K562 (cell line): Measurements from ENCODE around the gene SF3A2. TPM values are rescaled to one million over a fixed set of nuclear protein-coding genes. Genes with fewer than 3 reads are reported as not detected.
A peak's percentile ranks its signal among the peaks of the same experiment; 100 is the strongest.

Source experiments
- ATAC-seq: fragments of 200-7000 bp; cut with Tn5 transposase; 3 replicates; pipeline ENCODE4 v1.9.1; 2020; ENCODE audit warnings: moderate library complexity
- BruUV-seq: library from RNA; stranded (reverse); fragments of 400-500 nt; replicated peaks from 2 replicates; lab custom pipeline; 2021; lab: Mats Ljungman, UMichigan
- CTCF ChIA-PET: fragments of 300-600 bp; formaldehyde crosslinking; extraction: SDS; loops from one replicate; lab custom pipeline; 2021; ENCODE audit warnings: low intra/inter-chr PET ratio; lab: Yijun Ruan, JAX
- POLR2A ChIA-PET: fragments of 300-600, 350-650 bp; sonication (Branson Sonifier 250); formaldehyde crosslinking; extraction: SDS; loops from one replicate; lab custom pipeline; 2021; ENCODE audit warnings: antibody characterized with exemption, inconsistent platforms; lab: Yijun Ruan, JAX
- DNase-seq, 4 experiments: peaks; one replicate each; pipeline versions ENCODE4 v3.0.0 to v3.0.0-alpha.2; 2011 to 2018; ENCODE audit warnings: low spot score in 3 of 4, mixed read lengths in 3 of 4; ENCODE audit errors: extremely low read depth in 1 of 4
- FAIRE-seq: peaks from 2 replicates; lab custom pipeline; 2011; peaks lifted over from hg19 to GRCh38; lab: Jason Lieb, UNC
- H2AFZ ChIP-seq: 2 replicates; pipeline ENCODE4 v1.6.0; 2011; ENCODE audit warnings: low read depth, low read length, control low read depth, inconsistent platforms
- H3K27ac ChIP-seq: fragments of 200-600 bp; 3 replicates; pipeline ENCODE4 v1.8.0; 2011; ENCODE audit warnings: low read depth, mild to moderate bottlenecking, control low read depth, inconsistent platforms, low read length, moderate library complexity, mixed read lengths; ENCODE audit errors: extremely low read depth
- H3K27me3 ChIP-seq, 2 experiments: fragments of 300-600 bp in 1 of 2; 2 replicates in 1 of 2; 3 replicates in 1 of 2; pipeline versions ENCODE4 v1.6.0 to v1.8.0; 2011; ENCODE audit warnings: inconsistent platforms in 2 of 2, low read length in 2 of 2, mild to moderate bottlenecking in 1 of 2, mixed read lengths in 1 of 2, moderate library complexity in 1 of 2; ENCODE audit not compliant: control insufficient read depth in 2 of 2, insufficient read depth in 2 of 2
- H3K36me3 ChIP-seq: fragments of 300-600 bp; 3 replicates; pipeline ENCODE4 v1.8.0; 2011; ENCODE audit warnings: mild to moderate bottlenecking, low read length, inconsistent platforms; ENCODE audit not compliant: control insufficient read depth, insufficient read depth
- H3K4me1 ChIP-seq, 2 experiments: fragments of 200-600 bp in 1 of 2; replicated peaks in 1 of 2; 2 replicates in 1 of 2; 3 replicates in 1 of 2; pipeline versions ENCODE4 v1.5.1 to v1.8.0; 2011; ENCODE audit warnings: inconsistent platforms in 2 of 2, low read length in 2 of 2, mild to moderate bottlenecking in 1 of 2, mixed read lengths in 1 of 2, moderate library complexity in 1 of 2; ENCODE audit not compliant: control insufficient read depth in 2 of 2, insufficient read depth in 2 of 2
- H3K4me2 ChIP-seq: 2 replicates; pipeline ENCODE4 v1.6.1; 2011; ENCODE audit warnings: low read length, control low read depth, inconsistent platforms, mixed read lengths; ENCODE audit not compliant: insufficient read depth
- H3K4me3 ChIP-seq: fragments of 200-600 bp; sonication (generic), shearing (Covaris generic); 2 replicates; pipeline ENCODE4 v1.5.1; 2016; ENCODE audit warnings: control low read depth, inconsistent platforms
- H3K79me2 ChIP-seq: fragments of 200-600 bp; 3 replicates; pipeline ENCODE4 v1.8.0; 2011; ENCODE audit warnings: low read length, inconsistent platforms; ENCODE audit not compliant: control insufficient read depth, insufficient read depth
- H3K9ac ChIP-seq, 2 experiments: 2 replicates each; pipeline versions ENCODE4 v1.6.0 to v1.6.1; 2011; ENCODE audit warnings: low read depth in 2 of 2, low read length in 2 of 2, control low read depth in 1 of 2, inconsistent platforms in 1 of 2, mild to moderate bottlenecking in 1 of 2, mixed read lengths in 1 of 2; ENCODE audit not compliant: insufficient read depth in 1 of 2
- H3K9me1 ChIP-seq: one replicate; pipeline ENCODE4 v1.6.0; 2011; ENCODE audit warnings: inconsistent platforms, mild to moderate bottlenecking, low read length, moderate library complexity; ENCODE audit not compliant: control insufficient read depth, insufficient read depth
- H3K9me3 ChIP-seq: replicated peaks from 2 replicates; pipeline ENCODE4 v1.5.1; 2011; ENCODE audit warnings: low read depth, low read length, inconsistent platforms; ENCODE audit not compliant: control insufficient read depth, insufficient read depth
- H4K20me1 ChIP-seq: replicated peaks from 2 replicates; pipeline ENCODE4 v1.6.1; 2011; ENCODE audit warnings: low read length, inconsistent platforms, mixed read lengths; ENCODE audit not compliant: control insufficient read depth, insufficient read depth
- ATF1 ChIP-seq, 2 experiments: fragments of 450-650 bp in 1 of 2; IDR thresholded peaks; 2 replicates each; pipeline ENCODE4 v1.6.1; 2016; ENCODE audit warnings: missing compliant biosample characterization in 1 of 2, missing genetic modification characterization in 1 of 2
- ATF3 ChIP-seq, 2 experiments: fragments of 450-650 bp in 1 of 2; sonication (generic) in 1 of 2; formaldehyde crosslinking in 1 of 2; IDR thresholded peaks in 1 of 2; conservative IDR thresholded peaks in 1 of 2; 2 replicates each; pipeline versions ENCODE4 v1.6.1 to v1.8.1; 2016 to 2023; ENCODE audit warnings: mild to moderate bottlenecking in 2 of 2, moderate library complexity in 2 of 2, inconsistent platforms in 1 of 2, missing genetic modification reagents in 1 of 2
- BCOR ChIP-seq: fragments of 450-650 bp; IDR thresholded peaks from 2 replicates; pipeline ENCODE4 v1.6.1; 2016
- FIP1L1 ChIP-seq: fragments of 200-400 bp; formaldehyde crosslinking; IDR thresholded peaks from 2 replicates; pipeline ENCODE4 v1.6.1; 2018; ENCODE audit warnings: mild to moderate bottlenecking, low read depth, low read length; ENCODE audit not compliant: poor library complexity, severe bottlenecking
- GTF2F1 ChIP-seq: IDR thresholded peaks from 2 replicates; pipeline ENCODE4 v1.6.1; 2011; ENCODE audit warnings: low read depth, low read length, improper control_type of control experiment
- HDAC1 ChIP-seq, 2 experiments: fragments of 450-650 bp; IDR thresholded peaks; 2 replicates each; pipeline ENCODE4 v1.6.1; 2016 to 2017; ENCODE audit warnings: inconsistent platforms in 1 of 2, mild to moderate bottlenecking in 1 of 2, moderate library complexity in 1 of 2
- KDM1A ChIP-seq, 2 experiments: fragments of 450-650 bp; IDR thresholded peaks; 2 replicates each; pipeline ENCODE4 v1.6.1; 2016; ENCODE audit warnings: mild to moderate bottlenecking in 2 of 2
- PHB2 ChIP-seq: fragments of 450-650 bp; IDR thresholded peaks from 2 replicates; pipeline ENCODE4 v1.6.1; 2017; ENCODE audit warnings: low read depth
- PHF20 ChIP-seq: fragments of 450-650 bp; IDR thresholded peaks from 2 replicates; pipeline ENCODE4 v1.6.1; 2018; ENCODE audit not compliant: partially characterized antibody
- PTBP1 ChIP-seq: fragments of 200-400 bp; formaldehyde crosslinking; IDR thresholded peaks from 2 replicates; pipeline ENCODE4 v1.6.1; 2017; ENCODE audit warnings: low read depth, low read length
- RBM25 ChIP-seq: fragments of 200-400 bp; formaldehyde crosslinking; IDR thresholded peaks from 2 replicates; pipeline ENCODE4 v1.6.1; 2018; ENCODE audit warnings: low read length, low read depth, moderate library complexity; ENCODE audit not compliant: severe bottlenecking
- RCOR1 ChIP-seq, 2 experiments: IDR thresholded peaks; 2 replicates each; pipeline ENCODE4 v1.6.1; 2012; ENCODE audit warnings: low read depth in 2 of 2, low read length in 2 of 2, borderline replicate concordance in 1 of 2, improper control_type of control experiment in 1 of 2
- SP1 ChIP-seq: sonication (generic); formaldehyde crosslinking; IDR thresholded peaks from 2 replicates; pipeline ENCODE4 v1.8.1; 2022; ENCODE audit warnings: mild to moderate bottlenecking, missing genetic modification reagents
- ZBTB33 ChIP-seq: sonication (generic); formaldehyde crosslinking; IDR thresholded peaks from 2 replicates; pipeline ENCODE4 v1.8.1; 2023; ENCODE audit warnings: mild to moderate bottlenecking, missing genetic modification reagents
- ZFP36 ChIP-seq: fragments of 150-350 bp; IDR thresholded peaks from 2 replicates; pipeline ENCODE4 v1.6.1; 2018; ENCODE audit warnings: low read length, low read depth; ENCODE audit not compliant: partially characterized antibody
- ZKSCAN1 ChIP-seq: fragments of 150-350 bp; IDR thresholded peaks from 2 replicates; pipeline ENCODE4 v1.6.1; 2016; ENCODE audit warnings: low read depth, low read length
- ZNF12 ChIP-seq: sonication (generic); formaldehyde crosslinking; IDR thresholded peaks from 2 replicates; pipeline ENCODE4 v1.4.0; 2020; ENCODE audit warnings: mild to moderate bottlenecking, missing genetic modification reagents
- ZNF644 ChIP-seq: fragments of 200-800 bp; sonication (Bioruptor generic); IDR thresholded peaks from 2 replicates; pipeline ENCODE4 v1.6.1; 2016; ENCODE audit warnings: low read depth, missing genetic modification characterization, missing compliant biosample characterization
- ZNF668 ChIP-seq: fragments of 250-450 bp; sonication (Bioruptor Pico); IDR thresholded peaks from 2 replicates; pipeline ENCODE4 v1.8.0; 2022; ENCODE audit warnings: mild to moderate bottlenecking, inconsistent platforms
- WGBS: fragments of 100-300 bp; shearing (Covaris generic); methylation state at CpG from one replicate; pipeline ENCODE4 v1.1.6; 2016; ENCODE audit warnings: low coverage, mixed read lengths; ENCODE audit not compliant: insufficient coverage; ENCODE audit errors: missing lambda C conversion rate; 5-methylcytosine and 5-hydroxymethylcytosine counted together
- in situ Hi-C: fragments of 300-500 bp; cut with MboI; formaldehyde crosslinking; loops from 4 replicates; pipeline ENCODE4 v1.15.0; 2018; ENCODE audit warnings: inconsistent platforms, mixed read lengths
- intact Hi-C: fragments of 100-400 bp; cut with micrococcal nuclease; formaldehyde crosslinking; loops from 2 replicates; pipeline ENCODE4 v1.14.2; 2022
- polyA plus RNA-seq, 8 experiments: library from polyadenylated mRNA; depleted of rRNA in 4 of 8; stranded (reverse) in 5 of 8; unstranded in 3 of 8; fragments of >200 nt; fragmentation: Nextera tagmentation in 2 of 8; fragmentation: Illumina TruSeq in 1 of 8; extraction: Ambion mirVana in 2 of 8; extraction: Trizol in 1 of 8; gene quantifications; 2 replicates each; pipeline versions ENCODE4 v1.2.1 to v1.2.3, GENCODE V29; 2011 to 2014; ENCODE audit warnings: inconsistent platforms in 1 of 8, missing spikeins in 1 of 8
- total RNA-seq, 7 experiments: library from RNA; depleted of rRNA in 6 of 7; stranded (reverse); fragments of >200 nt in 6 of 7; fragmentation: Illumina TruSeq in 2 of 7; extraction: Trizol in 2 of 7; gene quantifications; 2 replicates each; pipeline versions ENCODE4 v1.2.1 to v1.2.3, GENCODE V29; 2011 to 2021; ENCODE audit warnings: low replicate concordance in 1 of 7

SF3A2 gene
- total and polyA plus RNA-seq, 9 of the 15 experiments (the other 6 are each of a cell fraction or from before 2014, with no cell fraction given): 0.17 to 194 (median 22.8) TPM

DNA sequence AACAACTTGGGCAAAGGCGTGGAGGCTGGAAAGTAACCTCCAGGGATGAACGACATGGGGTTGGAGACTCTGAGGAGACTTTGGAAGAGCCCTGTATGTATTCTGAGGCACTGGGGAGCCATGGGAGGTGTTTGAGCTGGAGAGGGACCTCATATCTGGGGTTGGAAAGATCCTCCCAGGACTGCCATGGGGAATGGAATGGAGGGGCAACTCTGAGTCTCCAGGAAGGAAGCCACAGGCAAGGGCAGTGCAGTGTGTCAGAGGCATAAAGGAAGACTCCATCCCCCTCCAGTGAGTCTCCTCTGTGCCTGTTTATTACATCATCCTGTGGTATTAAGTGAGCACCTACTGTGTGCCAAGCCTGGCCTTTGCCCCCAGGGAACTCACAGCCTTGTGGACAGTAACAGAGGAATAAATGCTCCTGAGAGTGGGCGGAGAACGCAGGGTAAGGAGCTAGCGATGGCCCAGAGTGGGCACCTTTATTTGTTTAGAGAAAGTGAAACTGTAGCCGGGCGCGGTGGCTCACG is 37.6 kb downstream of the SF3A2 start:
- DNase-seq: no peak
- peaks cover 47% of the 10 kb centered on the region for H4K20me1 ChIP-seq
- H3K27ac ChIP-seq: peak overlapping the region; percentile 56; the same call in 2 of the 3 replicates
- peak; percentile 42 for FAIRE-seq
- peak overlapping the region; percentile 10 to 85; a peak in 2 of 4 replicates for H3K9ac ChIP-seq
- no peaks in the 10 kb centered on the region for H3K9me3 ChIP-seq
- in situ Hi-C loops (loop anchor here (5.0 kb wide), 1 partner anchor 37 kb away; the partner anchor contains the start of genes PLEKHJ1 and SF3A2), intact Hi-C loops (no loop called here)
- ChIA-PET POLR2A (interaction anchor here (0.7 to 7.0 kb wide), 9 partner anchors 10 to 239 kb away, joined by 3 to 86 read pairs (median 4); partner anchors contain the start of gene PLEKHJ1), CTCF (interaction anchor here (0.8 to 1.2 kb wide), 5 partner anchors 38 to 363 kb away, joined by 3 to 5 read pairs (median 4); partner anchors contain the start of gene PLEKHJ1)
- H3K4me1 ChIP-seq: peaks cover 10 to 73% of the 10 kb centered on the region in 2 experiments
- no peak overlapping the region for H2AFZ ChIP-seq
- no TSS peak for BruUV-seq
- peak overlapping the region; percentile 89 for H3K4me2 ChIP-seq
- H3K36me3 ChIP-seq: peaks cover 34% of the 10 kb centered on the region
- H3K9me1 ChIP-seq: peaks cover 5% of the 10 kb centered on the region
- no peak for ATAC-seq
- no peaks in the 10 kb centered on the region for H3K27me3 ChIP-seq
- peak overlapping the region; percentile 91; the same call in 1 of the 2 replicates for H3K4me3 ChIP-seq
- peaks cover 60% of the 10 kb centered on the region for H3K79me2 ChIP-seq
- WGBS: 78% methylated on average over 7 of the region's 9 CpGs
- TF ChIP-seq PHB2 (0 out of 2 replicates have a peak, but pooled peaks have one; percentile 2), PTBP1 (0 out of 2 replicates have a peak, but pooled peaks have one; percentile 32), RBM25 (peak; percentile 78), ZBTB33 (CRISPR knock-in tag) (no peak), HDAC1 (IDR thresholded peaks at IDR 0.05) (no peak), SP1 (CRISPR knock-in tag) (0 out of 2 replicates have a peak, but pooled peaks have one; percentile 5), GTF2F1 (no peak), RCOR1 (IDR thresholded peaks at IDR 0.05; ENCODE audit: borderline replicate concordance in 1 of 2, low read depth in 2 of 2, low read length in 2 of 2) (0 out of 4 replicates have a peak, but pooled peaks of 1 of the 2 experiments have one; percentile 13), ATF1 (CRISPR knock-in tag; IDR thresholded peaks at IDR 0.05) (no peak), ATF1 (tag; IDR thresholded peaks at IDR 0.05) (0 out of 2 replicates have a peak, but pooled peaks have one; percentile 0), ZNF644 (tag) (no peak), ZNF12 (CRISPR knock-in tag) (no peak), BCOR (peak; percentile 23; the same call in 1 of the 2 replicates), ZNF668 (CRISPR knock-in tag) (no peak), ZKSCAN1 (peak; percentile 92), KDM1A (IDR thresholded peaks at IDR 0.05) (peak in 1 of 2 experiments; percentile 46; a peak in 2 of 4 replicates), ATF3 (IDR thresholded peaks at IDR 0.05) (peak; percentile 56), ATF3 (CRISPR knock-in tag; conservative IDR thresholded peaks at IDR 0.05) (no peak), FIP1L1 (peak; percentile 8), ZFP36 (peak; percentile 76), PHF20 (peak; percentile 26)
